HEK293T (cell line): ENCODE measurements around the gene UIMC1.
"Not testable (repeated sequence)": the region's sequence is repeated elsewhere in the genome, so short reads cannot be mapped to it uniquely, and the experiment has no call there.

Experiments used
- CTCF ChIA-PET: fragments of 350-600 bp; formaldehyde crosslinking; extraction: SDS; loops from one replicate; lab custom pipeline; 2021; ENCODE audit warnings: antibody characterized with exemption, inconsistent platforms; lab: Yijun Ruan, JAX
- POLR2A ChIA-PET: fragments of 350-600 bp; formaldehyde crosslinking; extraction: SDS; loops from one replicate; lab custom pipeline; 2020; ENCODE audit warnings: antibody characterized with exemption, inconsistent platforms; lab: Yijun Ruan, JAX
- DNase-seq: peaks from one replicate; pipeline ENCODE4 v3.0.0; 2012; ENCODE audit warnings: mixed read lengths; ENCODE audit errors: extremely low spot score
- ARNT ChIP-seq: fragments of 450-650 bp; IDR thresholded peaks from 2 replicates; pipeline ENCODE4 v1.6.1; 2017; ENCODE audit warnings: mild to moderate bottlenecking
- BHLHE40 ChIP-seq: fragments of 450-650 bp; IDR thresholded peaks from 2 replicates; pipeline ENCODE4 v1.6.1; 2016; ENCODE audit warnings: mild to moderate bottlenecking, moderate library complexity, borderline replicate concordance
- CTBP1 ChIP-seq: fragments of 450-650 bp; IDR thresholded peaks from 2 replicates; pipeline ENCODE4 v1.6.1; 2016; ENCODE audit warnings: borderline replicate concordance
- ELF4 ChIP-seq: fragments of 450-650 bp; IDR thresholded peaks from 2 replicates; pipeline ENCODE4 v1.6.1; 2017; ENCODE audit warnings: antibody characterized with exemption
- FOXA1 ChIP-seq: fragments of 450-650 bp; IDR thresholded peaks from 2 replicates; pipeline ENCODE4 v1.6.1; 2016; ENCODE audit warnings: mild to moderate bottlenecking
- FOXK2 ChIP-seq: fragments of 450-650 bp; IDR thresholded peaks from 2 replicates; pipeline ENCODE4 v1.6.1; 2016; ENCODE audit warnings: mild to moderate bottlenecking
- FOXM1 ChIP-seq: fragments of 450-650 bp; IDR thresholded peaks from 2 replicates; pipeline ENCODE4 v1.6.1; 2017; ENCODE audit warnings: mild to moderate bottlenecking, borderline replicate concordance
- HDGF ChIP-seq: fragments of 450-650 bp; IDR thresholded peaks from 2 replicates; pipeline ENCODE4 v1.6.1; 2017; ENCODE audit warnings: antibody characterized with exemption, borderline replicate concordance
- L3MBTL2 ChIP-seq: fragments of 450-650 bp; conservative IDR thresholded peaks from 2 replicates; pipeline ENCODE4 v1.6.1; 2016; ENCODE audit warnings: mild to moderate bottlenecking
- LEF1 ChIP-seq: fragments of 450-650 bp; IDR thresholded peaks from 2 replicates; pipeline ENCODE4 v1.6.1; 2017; ENCODE audit warnings: mild to moderate bottlenecking, borderline replicate concordance
- NFRKB ChIP-seq: fragments of 450-650 bp; IDR thresholded peaks from 2 replicates; pipeline ENCODE4 v1.6.1; 2016; ENCODE audit warnings: mild to moderate bottlenecking, moderate library complexity
- SP1 ChIP-seq: fragments of 450-650 bp; IDR thresholded peaks from 2 replicates; pipeline ENCODE4 v1.6.1; 2017
- SUZ12 ChIP-seq: fragments of 450-650 bp; IDR thresholded peaks from 2 replicates; pipeline ENCODE4 v1.6.1; 2016; ENCODE audit warnings: mild to moderate bottlenecking
- TARDBP ChIP-seq: fragments of 450-650 bp; IDR thresholded peaks from 2 replicates; pipeline ENCODE4 v1.6.1; 2016
- ZNF384 ChIP-seq: fragments of 450-650 bp; IDR thresholded peaks from 2 replicates; pipeline ENCODE4 v1.6.1; 2016
- TF ChIP-seq, protein P1 (sequence below): fragments of 450-650 bp; IDR thresholded peaks from 2 replicates; pipeline ENCODE4 v1.6.1; 2016

Gene UIMC1

DNA sequence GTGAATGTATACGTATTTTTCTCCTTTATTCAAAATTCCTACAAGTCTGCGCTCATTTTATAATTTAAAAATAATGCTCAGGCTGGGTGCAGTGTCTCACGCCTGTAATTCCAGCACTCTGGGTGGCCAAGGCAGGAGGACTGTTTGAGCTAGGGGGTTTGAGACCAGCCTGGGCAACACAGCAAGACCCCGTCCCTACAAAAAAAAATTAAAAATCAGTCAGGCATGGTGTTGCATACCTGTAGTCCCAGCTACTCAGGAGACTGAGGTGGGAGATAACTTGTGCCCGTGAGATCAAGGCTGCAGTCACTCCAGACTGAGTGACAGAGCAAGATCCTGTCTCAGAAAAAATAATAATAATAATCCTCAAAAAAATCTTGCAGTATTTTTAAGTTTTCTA is 7.8 kb downstream of the UIMC1 start:
- ChIA-PET CTCF (no interaction called here), POLR2A (interaction anchor here (0.8 kb wide), 1 partner anchor 23 kb away, joined by 3 read pairs; no protein-coding TSS in a partner anchor)
- TF ChIP-seq ZNF384 (no peak), FOXM1 (no peak), BHLHE40 (no peak), L3MBTL2 (no peak), LEF1 (no peak), SUZ12 (no peak), CTBP1 (no peak), ARNT (no peak), SP1 (no peak), FOXK2 (no peak), FOXA1 (no peak), TARDBP (no peak), HDGF (no peak)
- TF ChIP-seq, protein P1, sequence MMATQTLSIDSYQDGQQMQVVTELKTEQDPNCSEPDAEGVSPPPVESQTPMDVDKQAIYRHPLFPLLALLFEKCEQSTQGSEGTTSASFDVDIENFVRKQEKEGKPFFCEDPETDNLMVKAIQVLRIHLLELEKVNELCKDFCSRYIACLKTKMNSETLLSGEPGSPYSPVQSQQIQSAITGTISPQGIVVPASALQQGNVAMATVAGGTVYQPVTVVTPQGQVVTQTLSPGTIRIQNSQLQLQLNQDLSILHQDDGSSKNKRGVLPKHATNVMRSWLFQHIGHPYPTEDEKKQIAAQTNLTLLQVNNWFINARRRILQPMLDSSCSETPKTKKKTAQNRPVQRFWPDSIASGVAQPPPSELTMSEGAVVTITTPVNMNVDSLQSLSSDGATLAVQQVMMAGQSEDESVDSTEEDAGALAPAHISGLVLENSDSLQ, result no peak
- DNase-seq, result no peak

DNA sequence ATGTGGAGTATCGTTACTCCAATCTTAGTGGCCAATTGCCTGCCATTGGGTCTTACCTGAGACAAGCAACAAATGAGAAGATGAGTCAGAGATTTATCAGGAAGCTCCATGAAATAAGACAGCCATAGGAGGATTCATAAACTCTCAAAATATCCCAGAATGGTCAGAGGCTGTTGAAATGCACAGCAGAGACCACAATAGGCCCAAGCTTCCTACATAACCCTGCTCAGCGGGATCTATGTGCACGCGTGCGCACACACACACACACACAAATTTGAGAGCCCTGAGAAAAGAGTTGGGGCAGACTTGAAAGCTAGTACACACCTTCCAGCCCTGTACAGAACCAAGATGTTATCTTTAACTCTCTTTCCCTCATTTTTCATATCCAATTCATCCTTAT is 9.8 kb downstream of the UIMC1 start:
- no peak for DNase-seq
- CTCF ChIA-PET, result interaction anchor here (0.9 kb wide), 1 partner anchor 336 kb away, joined by 4 read pairs; no protein-coding TSS in a partner anchor
- no peak for TF ChIP-seq L3MBTL2
- TF ChIP-seq FOXA1, result no peak
- TF ChIP-seq TARDBP, result no peak
- TF ChIP-seq, protein P1, result no peak
- POLR2A ChIA-PET, result interaction anchor here (0.8 to 1.7 kb wide), 3 partner anchors 8 to 25 kb away, joined by 3 to 5 read pairs (median 4); partner anchors contain the start of genes UIMC1 and ZNF346

DNA sequence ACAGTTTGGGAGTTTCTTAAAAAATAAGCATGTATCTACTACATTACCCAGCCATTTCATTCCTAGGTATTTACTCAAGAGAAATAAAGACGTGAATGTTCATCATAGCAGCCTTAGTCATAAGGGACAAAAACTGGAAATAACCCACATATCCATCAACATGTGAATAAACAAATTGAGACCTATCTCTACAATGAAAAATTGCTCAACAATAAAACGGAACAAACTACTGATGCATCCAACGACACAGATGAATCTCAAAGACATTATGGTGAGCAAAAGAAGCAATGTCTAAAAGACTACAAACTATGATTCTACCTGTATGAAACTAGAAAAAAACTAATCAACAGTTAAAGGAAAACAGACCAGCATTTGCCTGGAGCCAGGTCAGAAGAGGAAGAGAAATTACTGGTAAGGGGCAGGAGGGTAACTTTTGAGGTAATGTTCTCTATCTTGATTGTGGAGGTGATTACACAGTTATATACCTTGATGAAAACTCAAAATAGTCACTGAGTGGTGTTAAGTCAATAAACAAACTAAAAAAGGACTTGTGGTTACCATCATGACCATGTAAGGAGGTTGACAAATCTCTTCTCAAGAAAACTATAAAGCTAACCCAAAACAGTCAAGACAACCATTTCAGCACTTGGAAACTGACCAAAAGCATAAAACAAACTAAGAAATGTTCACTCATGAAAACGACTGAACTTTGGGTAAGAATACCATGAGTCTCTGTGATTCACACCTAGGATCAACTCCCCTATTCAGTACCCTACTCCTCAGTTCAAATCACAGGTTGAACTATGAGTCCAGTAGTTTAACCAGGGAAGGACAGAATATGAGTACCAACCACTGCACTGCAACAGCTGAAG is 10.4 kb downstream of the UIMC1 start:
- DNase-seq, result no peak
- TF ChIP-seq FOXA1, result no peak
- TF ChIP-seq FOXK2, result no peak
- TF ChIP-seq L3MBTL2, result no peak
- no peak for TF ChIP-seq SUZ12
- TF ChIP-seq, protein P1, result no peak
- no peak for TF ChIP-seq TARDBP
- POLR2A ChIA-PET, result interaction anchor here (0.8 to 1.7 kb wide), 3 partner anchors 9 to 26 kb away, joined by 3 to 5 read pairs (median 4); partner anchors contain the start of genes UIMC1 and ZNF346
- CTCF ChIA-PET, result no interaction called here

DNA sequence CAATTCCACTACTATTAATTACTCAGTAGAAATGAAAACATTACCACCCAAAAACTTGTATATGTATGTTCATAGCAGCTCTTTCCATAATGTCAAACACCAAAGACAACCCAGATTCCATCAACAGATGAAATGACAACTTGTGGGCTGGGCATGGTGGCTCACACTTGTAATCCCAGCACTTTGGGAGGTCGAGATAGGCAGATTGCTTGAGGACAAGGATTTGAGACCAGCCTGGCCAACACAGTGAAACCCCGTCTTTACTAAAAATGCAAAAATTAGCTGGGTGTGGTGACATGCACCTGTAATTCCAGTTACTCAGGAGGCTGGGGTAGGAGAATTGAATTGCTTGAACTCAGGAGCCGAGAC is 11.5 kb downstream of the UIMC1 start:
- POLR2A ChIA-PET, result no interaction called here
- TF ChIP-seq LEF1 (no peak), FOXA1 (no peak), BHLHE40 (no peak), ARNT (no peak), SUZ12 (no peak), NFRKB (no peak), ZNF384 (no peak), ELF4 (no peak), FOXK2 (no peak), FOXM1 (no peak), TARDBP (no peak), CTBP1 (no peak), HDGF (no peak), L3MBTL2 (no peak), SP1 (no peak)
- TF ChIP-seq, protein P1, result no peak
- CTCF ChIA-PET, result no interaction called here
- DNase-seq, result no peak

DNA sequence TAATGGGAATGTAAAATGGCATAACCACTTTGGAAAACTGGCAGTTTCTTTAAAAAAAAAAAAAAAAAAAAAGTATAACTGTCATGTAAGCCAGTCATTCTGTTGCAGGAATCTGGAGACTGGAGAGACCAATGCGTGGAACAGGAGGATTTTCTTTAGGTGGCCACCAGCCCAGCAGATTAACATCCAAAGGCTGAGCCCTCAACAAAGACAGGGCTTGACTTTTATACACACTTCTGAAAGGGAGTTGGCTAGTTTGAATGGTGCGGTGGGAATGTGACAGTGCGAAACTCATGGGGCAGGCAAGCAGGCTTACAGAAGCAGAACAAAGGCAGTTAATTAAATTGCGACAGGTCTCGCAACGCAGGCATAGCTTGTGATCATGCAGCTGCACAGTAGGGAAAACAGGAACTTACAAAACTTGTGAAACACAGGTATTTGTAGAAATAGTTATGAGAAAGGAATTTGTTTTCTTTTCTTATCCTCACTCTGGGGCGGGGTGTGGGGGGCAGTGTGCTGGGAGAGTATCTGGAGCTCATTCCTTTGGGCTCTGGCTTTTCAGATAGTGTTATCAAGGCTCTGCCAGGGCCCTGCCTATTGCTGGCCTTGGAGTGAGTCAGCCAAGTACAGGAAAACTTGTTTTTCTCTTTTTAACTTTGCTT is 12.0 kb downstream of the UIMC1 start:
- no peak for DNase-seq
- CTCF ChIA-PET, result no interaction called here
- POLR2A ChIA-PET, result no interaction called here
- TF ChIP-seq LEF1 (no peak), NFRKB (no peak), BHLHE40 (no peak), ZNF384 (no peak), FOXA1 (no peak), HDGF (no peak), SUZ12 (no peak)
- TF ChIP-seq, protein P1, result no peak

DNA sequence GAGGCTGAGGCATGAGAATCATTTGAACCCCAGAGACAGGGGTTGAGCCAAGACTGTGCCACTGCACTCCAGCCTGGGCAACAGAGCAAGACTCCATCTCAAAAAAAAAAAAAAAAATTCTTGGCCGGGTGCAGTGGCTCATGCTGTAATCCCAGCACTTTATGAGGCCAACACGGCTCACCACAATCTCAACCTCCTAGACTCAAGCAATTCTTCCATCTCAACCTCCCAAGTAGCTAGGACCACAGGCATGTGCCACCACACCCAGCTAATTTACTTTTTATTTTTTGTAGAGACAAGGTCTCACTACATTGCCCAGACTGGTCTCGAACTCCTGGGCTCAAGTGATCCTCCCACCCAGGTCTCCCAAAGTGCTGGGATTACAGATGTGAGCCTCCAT is 13.5 kb downstream of the UIMC1 start:
- CTCF ChIA-PET, result interaction anchor here (0.7 kb wide), 1 partner anchor 13 kb away, joined by 7 read pairs; no protein-coding TSS in a partner anchor

More for the DNA sequence above, 13.5 kb downstream of the UIMC1 start:
- POLR2A ChIA-PET, result interaction anchor here (1.2 to 1.3 kb wide), 2 partner anchors 13 to 14 kb away, joined by 3 read pairs; partner anchors contain the start of gene UIMC1
- not testable (repeated sequence) for DNase-seq
